SK-N-SH (cell line): ENCODE measurements around the gene CNTROB.

ENCODE experiments used
- CTCF ChIP-seq: fragments of 200-600 bp; sonication (generic); IDR thresholded peaks from 2 replicates; pipeline ENCODE4 v1.6.1; 2017; ENCODE audit warnings: antibody characterized with exemption, mild to moderate bottlenecking, moderate library complexity
- REST ChIP-seq: IDR thresholded peaks from 2 replicates; pipeline ENCODE4 v1.6.1; 2012; ENCODE audit warnings: mild to moderate bottlenecking, low read depth, low read length, moderate library complexity

GRCh38 chr17:7886227-7887037 is 45.6 kb upstream of the CNTROB start:
- no peak for TF ChIP-seq CTCF
- TF ChIP-seq REST = no peak
